Memory B cell (primary cell): ENCODE data around the gene STIMATE.
A peak's percentile ranks its signal among the peaks of the same experiment; 100 is the strongest.

Source experiments
- ATAC-seq: fragments of 150-1000 bp; cut with Tn5 transposase; 2 replicates; pipeline ENCODE4 v1.10.0; 2021; ENCODE audit warnings: low read depth, mild to moderate bottlenecking, moderate library complexity
- DNase-seq, 2 donors: peaks; one replicate each; pipeline ENCODE4 v3.0.0; 2022; ENCODE audit warnings: low spot score in 2 of 2
- H3K27ac Mint-ChIP-seq: one replicate; pipeline ENCODE4 v1.8.0; 2022; ENCODE audit warnings: mild to moderate bottlenecking, moderate library complexity, mixed read lengths
- H3K27me3 Mint-ChIP-seq: one replicate; pipeline ENCODE4 v1.8.0; 2022; ENCODE audit warnings: mixed read lengths
- H3K36me3 Mint-ChIP-seq: one replicate; pipeline ENCODE4 v1.8.0; 2022; ENCODE audit warnings: mild to moderate bottlenecking, mixed read lengths
- H3K4me1 Mint-ChIP-seq: one replicate; pipeline ENCODE4 v1.8.0; 2022; ENCODE audit warnings: mixed read lengths
- H3K4me3 Mint-ChIP-seq: one replicate; pipeline ENCODE4 v1.8.0; 2022; ENCODE audit warnings: mild to moderate bottlenecking, moderate library complexity, mixed read lengths
- H3K9me3 Mint-ChIP-seq: one replicate; pipeline ENCODE4 v1.8.0; 2022; ENCODE audit warnings: mixed read lengths

STIMATE gene

DNA sequence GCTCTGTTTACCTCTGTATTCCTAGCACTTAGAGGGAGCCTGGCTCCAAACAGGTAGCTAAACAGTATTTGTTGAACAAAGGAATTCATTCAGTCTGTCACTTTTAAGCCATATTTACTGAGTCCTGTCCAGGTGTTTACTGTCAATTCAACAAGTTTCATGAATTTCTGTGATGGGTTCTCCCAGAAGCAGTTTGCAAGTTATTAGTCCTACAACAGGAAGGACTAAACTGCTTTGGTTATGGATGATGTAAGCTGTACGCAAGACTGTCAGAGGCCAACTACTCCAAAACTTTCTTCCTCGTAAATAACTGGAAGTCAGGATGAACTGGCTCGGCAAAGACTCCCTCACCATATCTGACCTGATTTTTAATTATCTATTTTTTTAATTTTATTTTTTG, 25.1 kb downstream of the STIMATE start:
- no peak for ATAC-seq
- peaks cover 15% of the 10 kb centered on the region for H3K36me3 Mint-ChIP-seq

DNA sequence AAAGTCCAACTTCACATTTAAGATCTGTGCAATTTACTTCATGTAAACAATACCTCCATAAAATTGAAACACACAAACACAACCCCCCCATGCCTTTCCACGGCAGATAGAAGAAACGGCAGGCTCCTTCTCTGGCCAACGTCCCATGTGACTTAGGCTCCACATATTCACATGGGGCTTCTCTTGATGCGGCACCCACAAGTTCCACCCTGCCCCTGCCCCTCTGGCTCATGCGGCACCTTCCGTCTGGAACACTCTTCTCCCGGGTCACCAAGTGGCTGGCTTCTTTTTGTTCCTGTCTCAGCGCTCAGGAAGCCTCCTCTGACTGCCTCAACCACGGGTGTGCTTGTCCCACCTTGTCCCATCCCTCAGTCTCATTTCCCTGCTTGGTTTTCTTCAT, 25.6 kb downstream of the STIMATE start:
- no peak overlapping the region for H3K4me3 Mint-ChIP-seq
- peaks cover 15% of the 10 kb centered on the region for H3K36me3 Mint-ChIP-seq
- ATAC-seq (no peak), DNase-seq (no peak)
- no peaks in the 10 kb centered on the region for H3K27me3 Mint-ChIP-seq
- H3K27ac Mint-ChIP-seq: no peak overlapping the region
- peaks cover 12% of the 10 kb centered on the region for H3K4me1 Mint-ChIP-seq
- no peaks in the 10 kb centered on the region for H3K9me3 Mint-ChIP-seq

More for the DNA sequence above, 25.1 kb downstream of the STIMATE start:
- Mint-ChIP-seq H3K27ac (no peak overlapping the region), H3K27me3 (no peaks in the 10 kb centered on the region), H3K4me3 (no peak overlapping the region), H3K9me3 (no peaks in the 10 kb centered on the region), H3K4me1 (peaks cover 15% of the 10 kb centered on the region)
- DNase-seq: no peak

DNA sequence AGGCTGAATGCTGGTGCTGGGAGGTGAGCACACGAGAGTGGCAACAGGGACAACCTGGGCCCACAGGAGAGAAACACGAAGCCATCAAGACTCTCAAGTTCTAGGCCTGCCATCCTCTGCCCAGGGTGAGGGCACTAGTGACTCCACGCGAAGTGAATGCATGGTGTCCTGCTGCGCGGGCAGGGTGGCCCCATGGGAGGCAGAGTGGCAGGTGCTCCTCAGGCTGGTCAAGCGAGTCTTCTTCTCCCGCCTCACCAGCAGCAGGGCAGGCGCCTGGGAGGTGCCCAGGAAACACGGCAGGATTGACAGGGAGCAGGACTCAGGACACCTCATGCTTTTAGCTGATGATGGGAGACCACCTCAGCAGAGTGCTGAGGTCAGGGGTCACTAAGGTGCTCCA, 26.9 kb downstream of the STIMATE start:
- Mint-ChIP-seq H3K27ac (no peak overlapping the region), H3K4me3 (no peak overlapping the region), H3K9me3 (peaks cover 1% of the 10 kb centered on the region), H3K36me3 (peaks cover 24% of the 10 kb centered on the region), H3K4me1 (peaks cover 7% of the 10 kb centered on the region), H3K27me3 (no peaks in the 10 kb centered on the region)
- ATAC-seq (no peak), DNase-seq (no peak)

DNA sequence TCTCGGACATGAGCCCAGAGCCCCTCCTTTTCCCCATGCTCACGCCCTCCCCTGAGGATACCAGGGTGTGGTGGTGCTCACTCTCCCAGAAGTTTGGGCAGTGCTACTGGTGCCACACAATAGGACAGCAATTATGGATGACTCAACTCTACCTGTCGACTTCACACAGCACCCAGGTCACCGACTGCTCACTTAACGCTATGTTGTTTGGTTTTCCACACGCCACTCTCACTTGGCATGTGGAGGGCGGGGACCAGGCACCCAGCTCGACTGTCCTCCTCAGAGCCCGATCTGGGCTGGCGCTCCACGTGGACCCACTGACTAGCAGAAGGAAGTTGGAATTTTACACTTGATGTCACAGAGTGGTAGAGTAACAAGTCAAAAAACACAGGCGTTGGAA, 30.9 kb downstream of the STIMATE start:
- peaks cover 33% of the 10 kb centered on the region for H3K36me3 Mint-ChIP-seq

DNA sequence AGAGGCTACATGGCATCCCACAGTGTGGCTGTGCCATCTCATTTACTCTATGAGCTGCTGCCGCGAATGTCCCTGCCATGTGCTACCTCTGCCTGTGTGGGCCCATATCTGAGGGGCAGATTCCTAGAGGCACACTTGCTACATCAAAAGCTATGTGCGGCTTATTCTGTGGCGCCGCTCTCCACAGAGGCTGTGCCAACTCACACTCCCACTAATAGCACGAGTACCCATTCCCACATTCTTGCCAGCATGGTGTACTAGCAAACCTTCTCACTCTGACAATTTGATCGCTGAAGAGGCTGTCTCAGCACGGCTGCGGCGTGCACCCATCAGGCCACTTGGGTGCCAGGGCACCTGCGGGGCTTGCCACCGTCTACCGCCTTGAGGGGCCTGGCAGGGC, 31.4 kb downstream of the STIMATE start:
- Mint-ChIP-seq H3K9me3 (peaks cover 1% of the 10 kb centered on the region), H3K36me3 (peaks cover 33% of the 10 kb centered on the region), H3K27ac (no peak overlapping the region), H3K4me1 (no peaks in the 10 kb centered on the region), H3K27me3 (no peaks in the 10 kb centered on the region), H3K4me3 (no peak overlapping the region)
- ATAC-seq (no peak), DNase-seq (no peak)

More for the DNA sequence above, 30.9 kb downstream of the STIMATE start:
- Mint-ChIP-seq H3K4me1 (no peaks in the 10 kb centered on the region), H3K4me3 (no peak overlapping the region), H3K27me3 (no peaks in the 10 kb centered on the region), H3K9me3 (peaks cover 1% of the 10 kb centered on the region), H3K27ac (no peak overlapping the region)
- no peak for DNase-seq
- ATAC-seq: no peak

DNA sequence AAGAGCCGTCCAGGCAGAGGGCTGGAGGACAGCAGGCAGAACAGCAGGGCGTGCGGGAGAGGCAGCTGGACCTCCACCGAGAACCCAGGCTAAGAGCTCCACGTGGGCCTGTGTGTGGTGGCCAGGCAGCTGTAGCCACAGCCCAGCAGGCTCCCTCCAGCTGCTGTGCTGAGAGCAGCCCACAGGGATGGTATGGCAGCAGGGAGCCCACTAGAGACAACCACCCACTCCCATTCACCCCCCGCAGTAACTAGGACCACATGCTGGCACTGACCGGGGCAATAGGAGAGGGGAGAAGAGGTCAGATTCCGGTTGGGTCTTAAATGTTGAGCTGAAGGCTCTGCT, 37.0 kb downstream of the STIMATE start:
- no peak overlapping the region for H3K4me3 Mint-ChIP-seq
- peaks cover 27% of the 10 kb centered on the region for H3K36me3 Mint-ChIP-seq
- H3K4me1 Mint-ChIP-seq: peaks cover 6% of the 10 kb centered on the region
- DNase-seq: no peak
- ATAC-seq: no peak
- no peaks in the 10 kb centered on the region for H3K27me3 Mint-ChIP-seq
- H3K9me3 Mint-ChIP-seq: no peaks in the 10 kb centered on the region
- no peak overlapping the region for H3K27ac Mint-ChIP-seq

DNA sequence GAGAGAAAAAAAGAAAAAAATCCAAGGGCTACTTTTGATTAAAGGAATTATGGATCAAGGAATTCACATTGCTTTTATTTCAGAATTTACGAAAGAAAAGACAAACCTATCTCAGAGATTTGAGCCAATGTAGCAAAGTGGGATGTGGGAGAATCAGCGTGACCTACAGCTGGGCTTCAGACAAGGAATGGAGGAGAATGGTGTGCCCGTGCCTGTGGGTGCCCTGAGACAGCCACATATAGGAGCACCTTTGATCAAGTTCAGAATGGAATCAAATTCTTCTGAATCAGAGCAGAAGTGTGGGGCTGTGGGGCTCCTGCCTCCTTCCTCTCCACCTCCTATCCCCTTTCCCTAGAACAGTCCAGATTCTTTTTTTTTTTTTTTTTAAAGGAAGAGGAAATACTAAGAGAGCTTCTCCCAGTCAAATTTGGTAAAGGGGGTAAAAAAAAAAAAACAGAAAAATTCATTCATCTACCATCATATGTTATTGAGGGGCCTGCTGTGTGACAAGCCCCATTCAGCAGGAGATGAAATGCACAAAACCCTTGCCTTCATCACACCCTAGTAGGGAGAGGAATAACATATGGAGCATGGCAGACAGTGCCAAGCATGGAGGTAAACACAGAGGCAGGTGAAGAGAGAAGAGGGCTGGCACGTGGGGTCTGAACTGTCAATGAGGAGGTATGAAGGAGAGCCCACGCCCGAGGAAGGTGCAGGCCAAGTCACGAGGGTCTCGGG, 37.5 kb downstream of the STIMATE start:
- DNase-seq (no peak), ATAC-seq (no peak)
- no peak overlapping the region for H3K27ac Mint-ChIP-seq
- H3K4me1 Mint-ChIP-seq: peaks cover 6% of the 10 kb centered on the region
- no peak overlapping the region for H3K4me3 Mint-ChIP-seq
- H3K36me3 Mint-ChIP-seq: peaks cover 25% of the 10 kb centered on the region
- no peaks in the 10 kb centered on the region for H3K27me3 Mint-ChIP-seq
- no peaks in the 10 kb centered on the region for H3K9me3 Mint-ChIP-seq

DNA sequence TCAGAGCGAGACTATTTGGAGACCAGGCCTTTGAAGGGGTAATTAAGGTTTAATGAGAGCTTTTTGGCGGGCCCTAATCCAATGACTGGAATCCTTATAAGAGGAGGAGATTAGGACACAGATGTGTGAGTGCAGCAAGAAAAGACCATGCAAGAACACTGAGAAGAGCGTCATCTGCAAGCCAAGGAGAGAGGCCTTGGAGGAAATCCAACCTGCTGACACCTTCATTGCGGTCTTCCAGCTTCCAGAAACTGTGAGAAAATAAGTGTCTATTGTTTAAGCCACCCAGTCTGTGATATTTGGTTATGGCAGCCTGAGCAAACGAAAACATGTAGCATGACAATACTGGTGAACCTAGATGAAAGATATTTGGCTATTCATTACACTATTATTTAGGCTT, 39.5 kb downstream of the STIMATE start:
- DNase-seq (no peak), ATAC-seq (no peak)
- Mint-ChIP-seq H3K4me3 (no peak overlapping the region), H3K9me3 (no peaks in the 10 kb centered on the region), H3K27me3 (no peaks in the 10 kb centered on the region), H3K36me3 (peaks cover 15% of the 10 kb centered on the region), H3K4me1 (peaks cover 6% of the 10 kb centered on the region), H3K27ac (no peak overlapping the region)

DNA sequence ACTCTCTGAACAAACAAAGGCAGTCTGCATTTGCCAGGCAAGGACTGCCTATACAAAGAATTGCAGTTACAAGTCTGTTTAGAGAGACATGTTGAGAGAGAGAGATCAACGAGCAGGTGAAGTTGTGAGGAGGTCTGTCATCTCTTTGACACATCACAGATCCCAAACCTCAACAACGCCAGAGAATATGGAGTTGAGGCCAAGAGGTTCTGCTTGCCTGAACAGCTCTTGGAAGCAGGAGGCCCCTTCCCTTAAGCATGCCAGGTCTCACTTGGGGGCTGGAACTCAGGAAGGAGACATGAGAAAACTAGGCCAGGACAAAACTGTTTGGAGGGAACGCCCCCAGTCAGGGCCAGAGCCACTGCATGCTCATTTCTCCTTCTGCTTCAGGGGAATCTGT, 40.2 kb downstream of the STIMATE start:
- peak overlapping the region; percentile 35 for H3K27ac Mint-ChIP-seq
- no peaks in the 10 kb centered on the region for H3K27me3 Mint-ChIP-seq
- no peak overlapping the region for H3K4me3 Mint-ChIP-seq
- no peak for DNase-seq
- peaks cover 12% of the 10 kb centered on the region for H3K36me3 Mint-ChIP-seq
- H3K9me3 Mint-ChIP-seq: no peaks in the 10 kb centered on the region
- H3K4me1 Mint-ChIP-seq: peaks cover 6% of the 10 kb centered on the region
- no peak for ATAC-seq

DNA sequence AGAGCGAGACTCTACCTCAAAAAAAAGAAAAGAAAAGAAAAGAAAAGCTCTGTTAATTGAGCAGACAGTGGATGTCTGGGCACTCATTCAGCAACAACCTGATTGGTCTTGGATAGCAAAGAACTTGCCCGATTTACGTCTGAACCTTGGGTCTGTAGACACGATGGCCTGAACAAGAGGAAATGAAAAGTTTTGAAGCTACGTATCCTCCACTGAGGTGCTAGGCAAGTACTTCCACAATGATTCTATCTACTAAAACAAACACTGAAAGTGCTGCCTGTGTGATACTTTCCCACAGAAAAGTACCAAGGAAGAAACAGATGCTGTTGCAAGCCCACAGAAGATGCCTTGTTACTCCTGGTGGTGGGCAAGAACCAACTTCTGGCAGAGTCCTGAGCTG, 40.7 kb downstream of the STIMATE start:
- Mint-ChIP-seq H3K27ac (peak overlapping the region; percentile 35), H3K9me3 (no peaks in the 10 kb centered on the region), H3K27me3 (no peaks in the 10 kb centered on the region), H3K4me1 (peaks cover 6% of the 10 kb centered on the region), H3K4me3 (no peak overlapping the region), H3K36me3 (peaks cover 14% of the 10 kb centered on the region)
- no peak for ATAC-seq
- DNase-seq: no peak

DNA sequence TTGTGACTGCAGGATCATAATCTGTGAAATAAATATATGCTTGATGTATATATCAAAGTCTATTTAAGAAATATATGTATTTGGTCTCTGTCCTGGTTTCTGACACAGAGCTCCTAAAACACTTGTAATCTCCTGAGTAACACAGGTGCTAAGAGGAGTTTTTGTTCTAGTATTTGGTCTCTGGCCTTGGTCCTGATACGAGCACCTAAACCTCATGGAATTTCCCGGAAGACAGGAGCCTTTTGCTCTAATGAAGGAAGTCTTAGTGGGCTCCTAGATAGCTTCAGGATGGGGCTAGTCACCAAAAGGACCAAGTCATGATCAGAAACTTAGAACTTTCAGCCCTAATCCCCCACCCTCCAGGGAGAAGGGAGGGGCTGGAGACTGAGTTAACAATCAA, 43.3 kb downstream of the STIMATE start:
- Mint-ChIP-seq H3K4me3 (no peak overlapping the region), H3K36me3 (peaks cover 15% of the 10 kb centered on the region), H3K9me3 (no peaks in the 10 kb centered on the region), H3K27ac (no peak overlapping the region), H3K4me1 (peaks cover 6% of the 10 kb centered on the region), H3K27me3 (no peaks in the 10 kb centered on the region)
- DNase-seq: no peak
- no peak for ATAC-seq

DNA sequence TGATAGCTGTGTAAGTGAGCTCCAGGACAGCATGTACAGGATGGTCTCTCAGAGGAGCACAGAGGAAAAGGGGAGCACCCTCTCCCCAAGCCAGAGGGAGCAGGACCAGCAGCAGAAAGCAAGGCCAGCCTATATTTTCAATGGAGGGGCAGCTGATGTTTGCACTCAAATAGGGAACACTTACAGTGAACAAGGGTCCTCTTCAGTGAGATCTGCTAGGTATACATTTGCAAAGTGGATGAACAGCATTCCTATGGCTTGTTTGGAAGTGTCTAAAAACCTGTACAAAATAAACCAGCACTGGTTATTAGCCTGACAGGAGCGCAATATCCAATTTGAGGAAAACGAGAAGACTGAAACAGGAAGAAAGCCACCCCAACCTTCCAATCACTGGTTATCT, 44.9 kb downstream of the STIMATE start:
- no peaks in the 10 kb centered on the region for H3K27me3 Mint-ChIP-seq
- H3K4me3 Mint-ChIP-seq: no peak overlapping the region
- DNase-seq: no peak
- H3K27ac Mint-ChIP-seq: no peak overlapping the region
- ATAC-seq: no peak
- peaks cover 12% of the 10 kb centered on the region for H3K36me3 Mint-ChIP-seq
- no peaks in the 10 kb centered on the region for H3K9me3 Mint-ChIP-seq
- peaks cover 6% of the 10 kb centered on the region for H3K4me1 Mint-ChIP-seq

DNA sequence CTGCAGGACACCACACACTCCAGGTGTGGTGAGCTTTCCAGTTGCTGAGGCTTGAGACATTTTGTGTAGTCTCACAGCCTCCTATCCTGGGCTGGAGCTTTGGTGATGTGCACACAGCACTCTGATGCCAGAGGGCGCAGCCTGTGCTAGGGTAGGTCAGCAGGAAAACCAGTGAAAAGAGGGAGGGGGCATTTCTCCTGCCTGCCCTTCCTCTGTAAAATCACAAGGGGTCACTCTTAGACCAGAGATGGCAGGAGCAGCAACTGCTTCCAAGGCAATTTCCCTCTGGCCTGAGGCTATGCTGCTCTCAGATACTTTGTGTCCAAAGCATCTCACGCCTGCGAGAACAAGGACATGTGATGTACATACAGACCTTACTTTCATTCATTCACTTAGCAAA, 46.0 kb downstream of the STIMATE start:
- H3K4me3 Mint-ChIP-seq: no peak overlapping the region
- no peaks in the 10 kb centered on the region for H3K27me3 Mint-ChIP-seq
- H3K4me1 Mint-ChIP-seq: peaks cover 3% of the 10 kb centered on the region
- ATAC-seq (peak; percentile 66), DNase-seq (no peak)
- H3K36me3 Mint-ChIP-seq: peaks cover 8% of the 10 kb centered on the region
- no peak overlapping the region for H3K27ac Mint-ChIP-seq
- no peaks in the 10 kb centered on the region for H3K9me3 Mint-ChIP-seq

DNA sequence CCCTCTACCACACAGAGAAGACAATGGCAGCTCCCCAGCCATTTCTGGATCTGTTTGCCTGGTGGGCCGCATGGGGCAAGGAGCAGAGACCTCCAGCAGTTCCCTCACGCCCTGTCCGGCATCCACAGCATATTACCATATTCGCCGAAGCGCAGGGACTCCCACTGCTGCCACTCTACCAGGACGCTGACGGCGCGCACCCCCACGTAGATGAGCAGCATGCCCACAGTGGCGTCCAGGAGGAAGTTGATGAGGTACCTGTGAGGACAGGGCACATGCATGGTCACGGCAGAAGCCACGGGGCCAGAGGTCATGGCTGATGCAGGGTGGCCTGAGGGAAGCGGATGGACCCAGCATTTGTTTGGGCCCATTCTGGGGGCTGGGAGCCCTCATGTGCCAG, 47.7 kb downstream of the STIMATE start:
- Mint-ChIP-seq H3K4me3 (no peak overlapping the region), H3K27ac (no peak overlapping the region), H3K9me3 (no peaks in the 10 kb centered on the region), H3K4me1 (no peaks in the 10 kb centered on the region), H3K36me3 (peaks cover 3% of the 10 kb centered on the region), H3K27me3 (no peaks in the 10 kb centered on the region)
- ATAC-seq (no peak), DNase-seq (no peak)

DNA sequence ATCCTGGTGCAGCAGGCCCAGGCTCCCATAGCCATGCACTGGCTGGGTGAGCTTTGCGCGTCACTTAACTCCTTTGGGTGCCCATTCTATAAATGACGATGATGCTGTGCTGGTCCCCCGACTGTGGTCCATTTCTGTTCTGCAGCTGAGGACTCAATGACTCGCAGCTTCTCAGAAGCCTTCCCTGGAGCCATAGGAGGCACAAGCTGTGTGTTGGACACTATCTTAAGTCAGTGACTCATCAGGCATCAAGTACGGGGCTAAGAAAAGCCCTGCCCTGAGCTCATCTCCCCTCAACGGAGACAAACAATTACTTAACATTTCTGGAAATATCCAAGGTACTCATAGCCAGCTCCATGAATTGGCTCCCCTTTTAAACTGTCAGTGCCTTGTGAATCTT, 48.7 kb downstream of the STIMATE start:
- peaks cover 4% of the 10 kb centered on the region for H3K36me3 Mint-ChIP-seq
- no peaks in the 10 kb centered on the region for H3K4me1 Mint-ChIP-seq
- no peak overlapping the region for H3K27ac Mint-ChIP-seq
- no peak overlapping the region for H3K4me3 Mint-ChIP-seq
- H3K9me3 Mint-ChIP-seq: no peaks in the 10 kb centered on the region
- DNase-seq (no peak), ATAC-seq (no peak)
- no peaks in the 10 kb centered on the region for H3K27me3 Mint-ChIP-seq
